ENCODE measurements around the gene RPL27. TPM values are rescaled to one million over a fixed set of nuclear protein-coding genes. Genes with fewer than 3 reads are reported as not detected.

The RPL27 gene
- total and polyA plus RNA-seq, 4 donors = 188 to 928 (median 442) TPM

DNA sequence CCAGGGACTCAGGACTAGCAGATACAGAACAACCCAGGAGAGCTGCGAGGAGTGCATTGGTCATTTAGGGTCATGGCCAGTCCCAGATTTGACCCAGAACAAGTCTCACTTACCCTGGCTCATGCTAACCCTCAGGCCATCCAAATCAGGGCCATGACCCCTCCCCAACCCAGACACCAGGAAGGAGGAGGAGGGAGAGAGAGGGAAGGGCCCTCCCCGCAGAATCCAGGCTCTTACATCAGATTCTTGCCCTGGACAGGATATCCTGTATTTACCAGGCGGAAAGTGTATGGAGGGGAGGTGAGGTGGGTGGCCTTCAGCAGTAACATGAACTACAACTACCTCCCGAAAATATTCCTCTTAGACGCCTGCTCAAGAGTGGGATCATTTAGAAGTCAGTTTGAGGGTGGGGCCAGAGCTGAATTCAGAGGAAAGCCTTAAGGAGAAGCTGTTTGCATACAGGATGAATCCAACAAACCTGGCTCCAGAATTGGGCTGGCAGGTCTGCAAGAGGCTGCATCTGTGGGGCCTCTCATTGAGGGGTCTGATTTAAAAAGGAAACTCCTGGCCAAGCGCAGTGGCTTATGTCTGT, 21.9 kb downstream of the RPL27 start:
- TF ChIP-seq NR2F2 (IDR thresholded peaks at IDR 0.05) = peak; percentile 89
- peak; percentile 44 for TF ChIP-seq SP1 (IDR thresholded peaks at IDR 0.05)
- TF ChIP-seq FOXA1 (IDR thresholded peaks at IDR 0.05) = no peak
- TF ChIP-seq, protein P1, sequence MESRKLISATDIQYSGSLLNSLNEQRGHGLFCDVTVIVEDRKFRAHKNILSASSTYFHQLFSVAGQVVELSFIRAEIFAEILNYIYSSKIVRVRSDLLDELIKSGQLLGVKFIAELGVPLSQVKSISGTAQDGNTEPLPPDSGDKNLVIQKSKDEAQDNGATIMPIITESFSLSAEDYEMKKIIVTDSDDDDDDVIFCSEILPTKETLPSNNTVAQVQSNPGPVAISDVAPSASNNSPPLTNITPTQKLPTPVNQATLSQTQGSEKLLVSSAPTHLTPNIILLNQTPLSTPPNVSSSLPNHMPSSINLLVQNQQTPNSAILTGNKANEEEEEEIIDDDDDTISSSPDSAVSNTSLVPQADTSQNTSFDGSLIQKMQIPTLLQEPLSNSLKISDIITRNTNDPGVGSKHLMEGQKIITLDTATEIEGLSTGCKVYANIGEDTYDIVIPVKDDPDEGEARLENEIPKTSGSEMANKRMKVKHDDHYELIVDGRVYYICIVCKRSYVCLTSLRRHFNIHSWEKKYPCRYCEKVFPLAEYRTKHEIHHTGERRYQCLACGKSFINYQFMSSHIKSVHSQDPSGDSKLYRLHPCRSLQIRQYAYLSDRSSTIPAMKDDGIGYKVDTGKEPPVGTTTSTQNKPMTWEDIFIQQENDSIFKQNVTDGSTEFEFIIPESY (IDR thresholded peaks at IDR 0.05) = no peak
- TF ChIP-seq RXRA (IDR thresholded peaks at IDR 0.05) = peak; percentile 67 to 71
- peak in 1 of 2 donors; percentile 43 for TF ChIP-seq GABPA (IDR thresholded peaks at IDR 0.05 in 1 of 2, conservative IDR thresholded peaks at IDR 0.05 in 1 of 2)
- peaks cover 0 to 3% (median 0%) of the 10 kb centered on the region in 4 donors for H3K36me3 ChIP-seq (ENCODE audit: control insufficient read depth in 4 of 4, insufficient read depth in 3 of 4, low read depth in 1 of 4, low read length in 3 of 4)
- no peak overlapping the region for H3K4me3 ChIP-seq (ENCODE audit: low read depth in 1 of 3, low read length in 3 of 3)
- WGBS = 68% methylated on average over 6 of the region's 6 CpGs
- no peaks in the 10 kb centered on the region for H3K9me3 ChIP-seq (ENCODE audit: control insufficient read depth in 4 of 4, low read length in 3 of 4)
- peaks cover 6 to 35% (median 19%) of the 10 kb centered on the region in 4 donors for H3K4me1 ChIP-seq (ENCODE audit: control insufficient read depth in 4 of 4, insufficient read depth in 4 of 4, low read length in 3 of 4)
- no peak for DNase-seq (ENCODE audit: low spot score)
- H3K27me3 ChIP-seq (ENCODE audit: control insufficient read depth in 4 of 4, insufficient read depth in 4 of 4, low read length in 3 of 4) = no peaks in the 10 kb centered on the region
- H3K9ac ChIP-seq (ENCODE audit: low read depth in 1 of 2, low read length in 2 of 2) = no peak overlapping the region
- H3K27ac ChIP-seq (ENCODE audit: low read depth in 1 of 2, low read length in 2 of 2) = peak overlapping the region in 1 of 2 donors; percentile 37

DNA sequence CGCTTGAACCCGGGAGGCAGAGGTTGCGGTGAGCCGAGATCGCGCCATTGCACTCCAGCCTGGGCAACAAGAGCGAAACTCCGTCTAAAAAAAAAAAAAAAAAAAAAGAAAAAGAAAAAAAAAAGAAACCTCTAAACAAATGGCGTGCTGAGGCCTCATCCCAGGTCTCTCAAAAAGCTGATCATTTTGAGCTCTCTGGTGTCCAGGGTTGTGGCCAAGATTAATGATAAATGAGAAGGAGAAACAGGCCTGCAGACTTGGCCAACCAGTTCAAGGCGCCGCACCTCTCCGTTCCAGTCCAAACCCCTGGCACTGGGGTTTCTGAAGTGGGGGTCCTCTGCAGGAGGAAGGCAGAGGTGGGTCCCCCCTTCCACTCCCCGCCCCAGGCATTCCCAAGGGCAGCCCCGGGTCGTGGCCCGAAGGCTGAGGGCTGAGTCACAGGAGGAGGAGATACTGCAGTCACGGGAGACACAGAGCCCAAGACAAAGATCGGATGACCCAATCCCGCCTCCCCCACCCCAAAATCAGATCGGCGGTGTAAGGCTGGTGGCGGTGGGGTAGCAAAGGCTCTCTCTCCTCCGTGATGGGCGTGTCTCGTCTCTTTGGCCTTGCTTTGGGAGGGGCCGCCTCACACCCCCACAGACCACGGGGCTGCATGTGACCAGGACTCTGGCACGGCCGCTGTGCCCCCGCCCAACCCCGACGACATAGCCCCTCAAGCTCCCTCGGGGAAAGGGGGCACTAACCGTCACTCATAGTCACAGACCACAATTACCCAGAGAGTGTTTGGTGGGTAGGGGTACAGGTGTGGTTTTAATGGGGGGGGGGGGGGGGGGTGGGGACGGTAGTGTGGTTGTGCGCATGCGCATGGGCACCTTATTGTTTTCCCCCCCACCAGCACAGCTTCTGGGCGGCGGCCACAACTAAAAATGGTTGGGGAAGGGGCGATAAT, 22.8 kb downstream of the RPL27 start:
- H3K4me1 ChIP-seq (ENCODE audit: control insufficient read depth in 4 of 4, insufficient read depth in 4 of 4, low read length in 3 of 4) = peaks cover 6 to 32% (median 19%) of the 10 kb centered on the region in 4 donors
- H3K36me3 ChIP-seq (ENCODE audit: control insufficient read depth in 4 of 4, insufficient read depth in 3 of 4, low read depth in 1 of 4, low read length in 3 of 4) = peaks cover 0 to under 1% (median 0%) of the 10 kb centered on the region in 4 donors
- no peaks in the 10 kb centered on the region for H3K9me3 ChIP-seq (ENCODE audit: control insufficient read depth in 4 of 4, low read length in 3 of 4)
- DNase-seq (ENCODE audit: low spot score) = no peak
- peak overlapping the region; percentile 59 to 92 (median 85) for H3K4me3 ChIP-seq (ENCODE audit: low read depth in 1 of 3, low read length in 3 of 3)
- TF ChIP-seq, protein P1 (IDR thresholded peaks at IDR 0.05) = no peak
- TF ChIP-seq HNF4G (IDR thresholded peaks at IDR 0.05) = no peak
- TF ChIP-seq HNF4A (conservative IDR thresholded peaks at IDR 0.05) = no peak
- TF ChIP-seq EGR1 (IDR thresholded peaks at IDR 0.05; ENCODE audit: low read depth in 2 of 2) = no peak
- TF ChIP-seq, protein P2, sequence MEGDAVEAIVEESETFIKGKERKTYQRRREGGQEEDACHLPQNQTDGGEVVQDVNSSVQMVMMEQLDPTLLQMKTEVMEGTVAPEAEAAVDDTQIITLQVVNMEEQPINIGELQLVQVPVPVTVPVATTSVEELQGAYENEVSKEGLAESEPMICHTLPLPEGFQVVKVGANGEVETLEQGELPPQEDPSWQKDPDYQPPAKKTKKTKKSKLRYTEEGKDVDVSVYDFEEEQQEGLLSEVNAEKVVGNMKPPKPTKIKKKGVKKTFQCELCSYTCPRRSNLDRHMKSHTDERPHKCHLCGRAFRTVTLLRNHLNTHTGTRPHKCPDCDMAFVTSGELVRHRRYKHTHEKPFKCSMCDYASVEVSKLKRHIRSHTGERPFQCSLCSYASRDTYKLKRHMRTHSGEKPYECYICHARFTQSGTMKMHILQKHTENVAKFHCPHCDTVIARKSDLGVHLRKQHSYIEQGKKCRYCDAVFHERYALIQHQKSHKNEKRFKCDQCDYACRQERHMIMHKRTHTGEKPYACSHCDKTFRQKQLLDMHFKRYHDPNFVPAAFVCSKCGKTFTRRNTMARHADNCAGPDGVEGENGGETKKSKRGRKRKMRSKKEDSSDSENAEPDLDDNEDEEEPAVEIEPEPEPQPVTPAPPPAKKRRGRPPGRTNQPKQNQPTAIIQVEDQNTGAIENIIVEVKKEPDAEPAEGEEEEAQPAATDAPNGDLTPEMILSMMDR (IDR thresholded peaks at IDR 0.05; ENCODE audit: low read depth, low read length, missing input control) = no peak
- no peak for TF ChIP-seq RXRA (IDR thresholded peaks at IDR 0.05)
- no peak for TF ChIP-seq NR2F2 (IDR thresholded peaks at IDR 0.05)
- no peak for TF ChIP-seq SP1 (IDR thresholded peaks at IDR 0.05)
- TF ChIP-seq FOXA1 (IDR thresholded peaks at IDR 0.05) = no peak
- no peak for TF ChIP-seq FOXA2 (IDR thresholded peaks at IDR 0.05)
- TF ChIP-seq, protein P3, sequence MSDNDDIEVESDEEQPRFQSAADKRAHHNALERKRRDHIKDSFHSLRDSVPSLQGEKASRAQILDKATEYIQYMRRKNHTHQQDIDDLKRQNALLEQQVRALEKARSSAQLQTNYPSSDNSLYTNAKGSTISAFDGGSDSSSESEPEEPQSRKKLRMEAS (IDR thresholded peaks at IDR 0.05) = no peak
- TF ChIP-seq RAD21 (IDR thresholded peaks at IDR 0.05) = no peak
- TF ChIP-seq, protein P4, sequence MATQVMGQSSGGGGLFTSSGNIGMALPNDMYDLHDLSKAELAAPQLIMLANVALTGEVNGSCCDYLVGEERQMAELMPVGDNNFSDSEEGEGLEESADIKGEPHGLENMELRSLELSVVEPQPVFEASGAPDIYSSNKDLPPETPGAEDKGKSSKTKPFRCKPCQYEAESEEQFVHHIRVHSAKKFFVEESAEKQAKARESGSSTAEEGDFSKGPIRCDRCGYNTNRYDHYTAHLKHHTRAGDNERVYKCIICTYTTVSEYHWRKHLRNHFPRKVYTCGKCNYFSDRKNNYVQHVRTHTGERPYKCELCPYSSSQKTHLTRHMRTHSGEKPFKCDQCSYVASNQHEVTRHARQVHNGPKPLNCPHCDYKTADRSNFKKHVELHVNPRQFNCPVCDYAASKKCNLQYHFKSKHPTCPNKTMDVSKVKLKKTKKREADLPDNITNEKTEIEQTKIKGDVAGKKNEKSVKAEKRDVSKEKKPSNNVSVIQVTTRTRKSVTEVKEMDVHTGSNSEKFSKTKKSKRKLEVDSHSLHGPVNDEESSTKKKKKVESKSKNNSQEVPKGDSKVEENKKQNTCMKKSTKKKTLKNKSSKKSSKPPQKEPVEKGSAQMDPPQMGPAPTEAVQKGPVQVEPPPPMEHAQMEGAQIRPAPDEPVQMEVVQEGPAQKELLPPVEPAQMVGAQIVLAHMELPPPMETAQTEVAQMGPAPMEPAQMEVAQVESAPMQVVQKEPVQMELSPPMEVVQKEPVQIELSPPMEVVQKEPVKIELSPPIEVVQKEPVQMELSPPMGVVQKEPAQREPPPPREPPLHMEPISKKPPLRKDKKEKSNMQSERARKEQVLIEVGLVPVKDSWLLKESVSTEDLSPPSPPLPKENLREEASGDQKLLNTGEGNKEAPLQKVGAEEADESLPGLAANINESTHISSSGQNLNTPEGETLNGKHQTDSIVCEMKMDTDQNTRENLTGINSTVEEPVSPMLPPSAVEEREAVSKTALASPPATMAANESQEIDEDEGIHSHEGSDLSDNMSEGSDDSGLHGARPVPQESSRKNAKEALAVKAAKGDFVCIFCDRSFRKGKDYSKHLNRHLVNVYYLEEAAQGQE (IDR thresholded peaks at IDR 0.05) = no peak
- TF ChIP-seq, protein P5, sequence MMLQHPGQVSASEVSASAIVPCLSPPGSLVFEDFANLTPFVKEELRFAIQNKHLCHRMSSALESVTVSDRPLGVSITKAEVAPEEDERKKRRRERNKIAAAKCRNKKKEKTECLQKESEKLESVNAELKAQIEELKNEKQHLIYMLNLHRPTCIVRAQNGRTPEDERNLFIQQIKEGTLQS (IDR thresholded peaks at IDR 0.05) = no peak
- TF ChIP-seq JUND (IDR thresholded peaks at IDR 0.05) = no peak
- no peak for TF ChIP-seq GABPA (IDR thresholded peaks at IDR 0.05 in 1 of 2, conservative IDR thresholded peaks at IDR 0.05 in 1 of 2)
- no peak for TF ChIP-seq TAF1 (conservative IDR thresholded peaks at IDR 0.05)
- no peak for TF ChIP-seq YY1 (IDR thresholded peaks at IDR 0.05)
- WGBS = 32% methylated on average over 40 of the region's 40 CpGs
- peak overlapping the region; percentile 70 to 80 for H3K27ac ChIP-seq (ENCODE audit: low read depth in 1 of 2, low read length in 2 of 2)
- no peak overlapping the region for H3K9ac ChIP-seq (ENCODE audit: low read depth in 1 of 2, low read length in 2 of 2)
- no peaks in the 10 kb centered on the region for H3K27me3 ChIP-seq (ENCODE audit: control insufficient read depth in 4 of 4, insufficient read depth in 4 of 4, low read length in 3 of 4)
